Sciatic nerve (tissue), 2 donors: ENCODE measurements around the gene APBB2. TPM values are rescaled to one million over a fixed set of nuclear protein-coding genes. Genes with fewer than 3 reads are reported as not detected.

Experiments used
- ATAC-seq: fragments of 200-7000 bp; cut with Tn5 transposase; one replicate; pipeline ENCODE4 v1.9.1; 2020; ENCODE audit warnings: mild to moderate bottlenecking, moderate library complexity
- DNase-seq: peaks from one replicate; pipeline ENCODE4 v3.0.0-alpha.2; 2020; ENCODE audit warnings: low spot score
- intact Hi-C: fragments of 100-400 bp; cut with DNase I; formaldehyde crosslinking; loops from one replicate; pipeline ENCODE4 v1.14.2; 2022
- total RNA-seq: library from RNA; stranded (reverse); fragmentation: NEBNext Ultra II Directional; extraction: Animal tissue kit (Norgen Biotek cat#: 25700); gene quantifications from one replicate; pipeline ENCODE4 v1.2.1, GENCODE V29; 2021
- donor health status: DM: no; HTN: no; CAD: no.
- donor health status: DM: no; HTN: no; CAD: no.

Gene APBB2
- total RNA-seq, 1 donor from 2014 or later, result 147 TPM

DNA sequence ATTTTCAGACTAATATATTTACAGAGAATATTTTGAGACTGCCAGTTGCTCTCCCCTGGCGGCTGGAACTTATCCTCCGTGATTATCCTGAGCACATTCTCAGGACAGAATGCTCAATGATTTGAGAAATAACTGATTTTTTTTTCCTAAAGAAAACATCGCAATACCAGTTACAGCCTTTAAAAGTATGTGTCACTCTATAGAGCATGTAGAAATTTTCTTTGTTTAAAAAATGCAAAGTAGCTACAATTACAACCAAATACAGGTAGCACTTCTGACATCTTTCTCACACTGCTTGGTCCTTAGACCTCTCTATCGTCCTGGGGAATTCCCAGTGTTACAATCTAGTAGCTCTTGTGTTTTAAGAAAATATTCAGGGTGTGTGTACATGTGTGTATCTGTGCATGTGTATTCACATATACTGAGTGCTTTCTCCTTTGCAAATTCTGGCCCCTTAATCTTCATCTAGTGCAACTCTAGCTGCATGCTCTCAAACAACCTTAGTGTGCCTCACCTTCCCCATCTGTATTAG is 13.8 kb downstream of the APBB2 start:
- intact Hi-C loops, result no loop called here
- ATAC-seq, result no peak
- no peak for DNase-seq

DNA sequence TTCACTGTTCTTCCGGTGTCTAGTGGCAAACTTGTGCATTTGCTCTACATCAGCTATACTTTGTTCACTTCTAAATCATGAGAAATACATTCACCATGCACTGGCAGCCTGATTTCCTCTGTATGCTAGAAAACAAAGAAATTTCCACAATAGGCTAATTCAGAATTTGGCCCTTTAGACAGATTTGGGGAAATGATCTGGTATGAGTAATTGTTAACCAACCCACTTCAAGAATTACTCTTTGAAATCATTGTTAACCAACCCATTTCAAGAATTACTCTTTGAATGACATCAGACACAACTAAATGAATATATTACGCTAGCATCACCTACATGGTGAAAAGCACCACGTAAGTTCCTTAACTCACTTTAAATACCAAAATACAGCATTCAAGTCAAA is 14.6 kb downstream of the APBB2 start:
- intact Hi-C loops, result no loop called here
- ATAC-seq, result no peak
- no peak for DNase-seq

GRCh38 chr4:41197996-41198395 is 16.3 kb downstream of the APBB2 start:
- intact Hi-C loops, result no loop called here
- DNase-seq, result no peak
- ATAC-seq, result no peak

- intact Hi-C loops, result no loop called here
- DNase-seq (no peak), ATAC-seq (no peak)
Measured at GRCh38 chr4:41197495-41197894, 16.8 kb downstream of the APBB2 start.

GRCh38 chr4:41196633-41197332 is 17.6 kb downstream of the APBB2 start:
- DNase-seq (no peak), ATAC-seq (peak; percentile 72)
- intact Hi-C loops, result no loop called here

GRCh38 chr4:41192136-41192535 is 22.2 kb downstream of the APBB2 start:
- no peak for DNase-seq
- ATAC-seq, result no peak
- intact Hi-C loops, result no loop called here

GRCh38 chr4:41189666-41190065 is 24.7 kb downstream of the APBB2 start:
- intact Hi-C loops, result no loop called here
- DNase-seq (no peak), ATAC-seq (no peak)

DNA sequence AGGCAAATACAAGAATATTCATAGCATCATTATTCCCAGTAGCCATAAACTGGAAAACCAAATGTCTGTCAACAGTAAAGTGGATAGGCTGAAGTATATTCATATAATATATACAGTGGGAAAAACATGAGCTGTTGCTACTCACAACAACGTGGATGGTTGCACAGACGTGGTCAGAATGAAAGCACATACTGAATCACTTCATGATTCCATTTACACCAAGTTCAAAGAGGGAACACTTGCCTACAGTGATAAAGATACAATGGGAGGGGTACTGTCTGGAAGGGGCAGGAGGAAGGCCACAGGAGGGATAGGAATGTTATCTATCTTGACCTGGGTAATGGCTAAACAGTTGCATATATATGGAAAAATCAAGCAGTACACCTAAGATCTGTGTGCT is 25.3 kb downstream of the APBB2 start:
- no peak for ATAC-seq
- DNase-seq, result no peak
- intact Hi-C loops, result no loop called here

GRCh38 chr4:41185614-41186592 is 28.4 kb downstream of the APBB2 start:
- no peak for DNase-seq
- intact Hi-C loops, result no loop called here
- no peak for ATAC-seq

DNA sequence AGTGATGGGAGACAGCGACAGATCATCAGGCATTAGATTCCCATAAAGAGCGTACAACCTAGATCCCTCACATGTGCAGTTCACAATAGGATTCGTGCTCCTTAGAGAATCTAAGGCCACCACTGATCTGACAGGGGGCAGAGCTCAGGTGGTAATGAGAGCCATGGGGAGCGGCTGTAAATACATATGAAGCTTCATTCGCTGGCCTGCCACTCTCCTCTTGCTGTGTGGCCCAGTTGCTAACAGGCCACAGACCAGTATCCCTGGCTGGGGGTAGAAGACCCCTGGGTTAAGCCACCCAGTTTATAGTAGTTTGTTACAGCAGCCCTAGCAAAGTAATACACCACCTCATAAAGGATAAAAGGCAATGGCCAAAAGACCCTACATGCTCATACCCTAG is 30.3 kb downstream of the APBB2 start:
- no peak for ATAC-seq
- no peak for DNase-seq
- intact Hi-C loops, result no loop called here

DNA sequence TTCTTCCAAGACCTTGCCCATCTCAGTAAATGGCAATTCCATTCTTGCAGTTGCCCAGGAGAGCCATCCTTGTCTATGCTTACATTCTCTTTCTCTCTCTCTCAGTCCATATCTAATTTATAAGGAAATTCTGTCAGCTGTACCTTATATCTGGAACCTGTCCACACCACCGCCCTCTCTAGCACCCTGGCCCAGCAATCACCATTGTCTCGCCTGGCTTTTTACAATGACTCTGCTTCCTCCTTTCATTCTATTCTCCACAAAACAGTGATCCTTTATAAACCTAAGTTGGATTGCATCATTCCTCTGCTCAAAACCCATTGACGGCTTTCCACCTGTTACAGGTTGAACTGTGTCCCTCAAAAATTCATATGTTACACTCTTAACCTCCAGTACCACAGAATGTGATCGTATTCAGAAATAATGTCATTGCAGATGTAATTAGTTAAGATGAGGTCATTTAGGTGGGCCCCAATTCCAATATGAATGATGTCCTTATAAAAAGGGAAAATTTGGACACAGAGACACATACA is 31.3 kb downstream of the APBB2 start:
- DNase-seq (no peak), ATAC-seq (no peak)
- intact Hi-C loops, result no loop called here

GRCh38 chr4:41181037-41181436 is 33.3 kb downstream of the APBB2 start:
- no peak for ATAC-seq
- intact Hi-C loops, result no loop called here
- no peak for DNase-seq

DNA sequence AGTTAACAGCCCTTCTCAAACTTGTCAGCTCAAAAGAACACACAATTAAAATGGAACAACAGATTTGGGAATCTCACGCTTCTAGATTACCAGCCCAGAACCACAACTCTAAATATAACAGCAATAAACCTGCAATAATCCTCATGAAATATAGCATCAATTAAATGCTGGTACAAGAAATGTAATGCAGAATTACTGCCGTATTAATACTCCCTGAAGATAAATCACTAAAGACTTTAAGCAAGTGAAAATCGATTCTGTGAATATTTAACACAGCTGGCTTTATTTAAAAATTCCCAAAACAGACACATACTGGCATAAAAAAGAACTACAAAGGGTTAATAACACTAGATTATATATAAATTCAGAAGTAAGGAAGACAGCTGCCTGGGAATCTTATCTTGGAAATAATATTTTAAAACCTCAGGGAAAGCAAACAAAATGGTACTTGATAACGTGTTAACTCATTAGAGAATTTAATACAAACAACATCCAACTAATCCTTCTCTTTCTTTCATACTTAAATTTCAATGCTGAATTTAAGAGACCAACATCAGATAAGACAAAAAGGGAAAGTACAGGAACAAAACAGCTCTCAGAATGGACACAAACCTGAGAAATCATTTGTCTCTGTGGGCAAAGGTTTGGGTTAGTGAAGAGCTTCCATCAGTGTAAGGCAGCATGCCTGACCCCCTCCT is 34.7 kb downstream of the APBB2 start:
- intact Hi-C loops, result no loop called here
- ATAC-seq (no peak), DNase-seq (no peak)

DNA sequence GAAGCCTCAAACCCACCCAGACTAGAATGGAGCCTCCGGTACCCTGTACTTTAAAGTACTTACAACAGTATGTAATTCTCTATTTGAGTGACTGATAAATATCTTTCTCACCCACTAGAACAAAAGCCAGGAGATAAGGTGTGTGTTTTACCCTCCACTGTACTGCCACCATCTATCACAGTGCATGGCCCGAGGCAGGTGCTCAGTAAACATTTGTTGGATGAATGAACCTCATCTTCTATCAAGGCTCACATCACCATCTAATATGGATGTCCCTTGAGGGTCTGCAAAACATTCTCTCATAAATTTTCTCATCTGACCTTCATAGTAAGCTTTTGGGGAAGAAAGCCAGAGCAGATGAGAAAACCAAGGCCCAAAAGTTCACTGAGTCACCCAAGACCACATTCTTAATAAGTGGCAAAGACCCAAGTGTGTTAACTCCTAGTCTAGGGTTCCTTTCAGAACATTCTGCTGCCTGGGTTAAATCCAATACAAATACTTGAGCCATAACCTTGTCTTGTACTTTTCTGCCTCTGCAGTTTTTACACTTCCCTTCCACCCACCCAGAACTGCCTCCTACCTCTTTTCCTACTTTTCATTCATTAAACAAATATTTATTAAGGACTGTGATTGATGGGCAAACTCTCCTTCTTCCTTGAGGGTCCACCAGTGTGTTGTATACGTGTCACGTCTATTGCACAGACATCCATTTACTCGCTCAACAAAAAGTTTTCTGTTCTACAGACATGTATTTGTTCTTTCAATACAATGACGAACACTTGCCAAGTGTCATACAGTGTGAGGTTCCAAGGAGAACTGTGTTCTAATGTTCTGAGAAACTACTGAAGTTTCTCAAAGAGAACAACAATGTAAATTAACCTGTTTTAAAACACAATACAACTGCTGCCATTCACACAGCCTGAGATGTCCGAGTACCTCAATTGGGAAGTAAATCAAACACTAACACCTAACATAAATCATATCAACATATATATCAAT is 35.7 kb downstream of the APBB2 start:
- DNase-seq (no peak), ATAC-seq (peak; percentile 93)
- intact Hi-C loops, result no loop called here

DNA sequence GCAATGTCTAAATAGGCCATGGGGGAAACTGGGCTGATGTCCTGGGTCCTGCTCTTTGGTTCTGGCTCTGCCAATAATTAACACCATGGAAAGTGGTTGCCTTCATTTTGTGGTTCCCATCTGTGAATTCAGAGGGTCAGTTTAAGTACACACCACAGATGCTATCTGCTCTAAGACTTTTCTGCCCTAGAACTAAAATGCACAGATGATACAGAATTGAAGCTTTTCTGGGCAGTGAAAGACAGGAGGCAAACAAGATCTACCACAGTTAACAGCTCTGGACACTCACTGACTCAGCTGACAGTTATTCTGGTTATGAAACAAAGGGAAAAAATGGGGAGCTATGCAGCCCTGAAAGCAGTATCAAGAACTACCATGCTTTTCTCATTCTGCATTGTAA is 37.3 kb downstream of the APBB2 start:
- intact Hi-C loops, result no loop called here
- ATAC-seq (peak; percentile 75), DNase-seq (no peak)

DNA sequence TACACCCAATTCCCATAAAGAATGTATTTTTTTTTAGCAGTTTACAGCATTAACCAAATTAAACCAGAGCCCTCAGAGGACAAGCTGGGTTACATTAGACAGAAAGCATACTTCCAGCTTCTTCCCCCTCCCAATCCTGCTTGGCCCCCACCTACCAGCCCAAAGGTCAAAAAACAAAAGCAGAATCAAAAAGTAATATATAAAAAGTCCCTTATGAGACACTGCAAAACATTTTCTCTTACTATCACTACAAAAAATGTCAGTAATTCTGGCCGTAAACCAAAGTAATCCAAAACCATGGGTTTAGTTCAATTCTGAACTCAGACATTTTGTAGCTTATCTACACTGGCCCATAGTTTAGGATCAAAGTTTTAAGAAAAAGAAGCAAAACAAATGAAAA is 38.0 kb downstream of the APBB2 start:
- DNase-seq (no peak), ATAC-seq (no peak)
- intact Hi-C loops, result no loop called here

GRCh38 chr4:41175794-41176193 is 38.5 kb downstream of the APBB2 start:
- DNase-seq, result no peak
- ATAC-seq, result no peak
- intact Hi-C loops, result no loop called here

GRCh38 chr4:41174444-41174843 is 39.9 kb downstream of the APBB2 start:
- DNase-seq (no peak), ATAC-seq (no peak)
- intact Hi-C loops, result no loop called here
